HepG2 (cell line): ENCODE data around the gene MARCHF9. TPM values are rescaled to one million over a fixed set of nuclear protein-coding genes. Genes with fewer than 3 reads are reported as not detected.

Experiments
- CEBPB ChIP-seq: IDR thresholded peaks from 2 replicates; pipeline ENCODE4 v1.6.1; 2011; ENCODE audit warnings: low read depth, low read length, improper control_type of control experiment, borderline replicate concordance
- CSRNP2 ChIP-seq: sonication (generic); formaldehyde crosslinking; conservative IDR thresholded peaks from 2 replicates; pipeline ENCODE4 v1.8.0; 2022; ENCODE audit warnings: low read depth, missing genetic modification reagents
- FOXM1 ChIP-seq: sonication (generic); formaldehyde crosslinking; IDR thresholded peaks from 2 replicates; pipeline ENCODE4 v1.5.0; 2020; ENCODE audit warnings: missing genetic modification reagents
- HMGA1 ChIP-seq: sonication (generic); formaldehyde crosslinking; conservative IDR thresholded peaks from 2 replicates; pipeline ENCODE4 v1.4.0; 2020; ENCODE audit warnings: missing genetic modification reagents
- HNRNPUL1 ChIP-seq: fragments of 200-400 bp; formaldehyde crosslinking; IDR thresholded peaks from 2 replicates; pipeline ENCODE4 v1.6.1; 2017; ENCODE audit warnings: low read depth, mild to moderate bottlenecking, low read length, moderate library complexity
- HOMEZ ChIP-seq: IDR thresholded peaks from 2 replicates; pipeline ENCODE4 v1.6.1; 2016; ENCODE audit warnings: low read depth
- MED8 ChIP-seq: sonication (generic); formaldehyde crosslinking; IDR thresholded peaks from 2 replicates; pipeline ENCODE4 v1.8.1; 2023; ENCODE audit warnings: mild to moderate bottlenecking, missing genetic modification reagents; ENCODE audit not compliant: insufficient replicate concordance
- MLX ChIP-seq: IDR thresholded peaks from 2 replicates; pipeline ENCODE4 v1.6.1; 2016
- NFAT5 ChIP-seq: sonication (generic); formaldehyde crosslinking; IDR thresholded peaks from 2 replicates; pipeline ENCODE4 v1.4.0; 2020; ENCODE audit warnings: missing genetic modification reagents
- SRY ChIP-seq: sonication (generic); formaldehyde crosslinking; IDR thresholded peaks from 2 replicates; pipeline ENCODE4 v1.8.0; 2022; ENCODE audit warnings: mild to moderate bottlenecking, missing genetic modification reagents
- STAG1 ChIP-seq: sonication (generic); formaldehyde crosslinking; IDR thresholded peaks from 2 replicates; pipeline ENCODE4 v1.4.0; 2020; ENCODE audit warnings: missing genetic modification reagents
- ZNF281 ChIP-seq: sonication (generic); formaldehyde crosslinking; IDR thresholded peaks from 2 replicates; pipeline ENCODE4 v1.4.0; 2020; ENCODE audit warnings: missing genetic modification reagents, borderline replicate concordance
- ZNF33A ChIP-seq: sonication (generic); formaldehyde crosslinking; IDR thresholded peaks from 2 replicates; pipeline ENCODE4 v1.5.1; 2020; ENCODE audit warnings: missing genetic modification reagents, mild to moderate bottlenecking, moderate library complexity, borderline replicate concordance
- ZNF549 ChIP-seq: sonication (generic); formaldehyde crosslinking; IDR thresholded peaks from 2 replicates; pipeline ENCODE4 v1.5.0; 2020; ENCODE audit warnings: missing genetic modification reagents
- ZNF644 ChIP-seq: IDR thresholded peaks from 2 replicates; pipeline ENCODE4 v1.6.1; 2016; ENCODE audit warnings: low read depth
- ZNF678 ChIP-seq: sonication (generic); formaldehyde crosslinking; IDR thresholded peaks from 2 replicates; pipeline ENCODE4 v1.4.0; 2020; ENCODE audit warnings: mild to moderate bottlenecking, missing genetic modification reagents
- ZNF761 ChIP-seq: sonication (generic); formaldehyde crosslinking; conservative IDR thresholded peaks from 2 replicates; pipeline ENCODE4 v1.4.0; 2020; ENCODE audit warnings: mild to moderate bottlenecking, missing genetic modification reagents
- ZNF777 ChIP-seq: sonication (generic); formaldehyde crosslinking; IDR thresholded peaks from 2 replicates; pipeline ENCODE4 v1.4.0; 2020; ENCODE audit warnings: missing genetic modification reagents
- polyA plus RNA-seq, 8 experiments: library from polyadenylated mRNA; depleted of rRNA in 3 of 8; stranded (reverse) in 7 of 8; unstranded in 1 of 8; fragments of >200 nt; fragmentation: Illumina TruSeq in 4 of 8; extraction: Trizol in 4 of 8; gene quantifications; 2 replicates each; pipeline versions ENCODE4 v1.2.1 to v1.2.3, GENCODE V29; 2011 to 2016; ENCODE audit warnings: low read depth in 4 of 8, missing spikeins in 1 of 8, mixed read lengths in 1 of 8; ENCODE audit not compliant: insufficient read depth in 1 of 8
- total RNA-seq, 5 experiments: library from RNA; depleted of rRNA; stranded (reverse); fragments of >200 nt; fragmentation: Illumina TruSeq; extraction: Trizol; gene quantifications; 2 replicates each; pipeline ENCODE4 v1.2.3, GENCODE V29; 2016; ENCODE audit warnings: low read depth in 1 of 5

MARCHF9 gene
- total and polyA plus RNA-seq, 2 of the 13 experiments (the other 11 are each of a cell fraction or from before 2014, with no cell fraction given) = 5.7 to 9.6 TPM

GRCh38 chr12:57726151-57726883, 28.6 kb upstream of the MARCHF9 start (continued):
- TF ChIP-seq ZNF761 (CRISPR knock-in tag) = no peak
- TF ChIP-seq MED8 = no peak
- TF ChIP-seq STAG1 (CRISPR knock-in tag) = peak; percentile 59
- no peak for TF ChIP-seq ZNF33A (CRISPR knock-in tag)
- no peak for TF ChIP-seq HMGA1 (CRISPR knock-in tag)
- no peak for TF ChIP-seq CEBPB
- TF ChIP-seq MLX (CRISPR knock-in tag) = no peak
- no peak for TF ChIP-seq CSRNP2 (CRISPR knock-in tag)
- TF ChIP-seq ZNF777 (CRISPR knock-in tag) = peak; percentile 85
- no peak for TF ChIP-seq HNRNPUL1
- no peak for TF ChIP-seq NFAT5 (CRISPR knock-in tag)
- TF ChIP-seq ZNF678 = no peak
- no peak for TF ChIP-seq ZNF549 (CRISPR knock-in tag)
- TF ChIP-seq SRY (CRISPR knock-in tag) = peak; percentile 46; the same call in 1 of the 2 replicates
- TF ChIP-seq FOXM1 (CRISPR knock-in tag) = no peak
- TF ChIP-seq ZNF281 (CRISPR knock-in tag) = no peak
- TF ChIP-seq ZNF644 (CRISPR knock-in tag) = no peak
- 0 out of 2 replicates have a peak, but pooled peaks have one; percentile 34 for TF ChIP-seq HOMEZ (CRISPR knock-in tag)
